ENCODE results near the gene LGALS9.
"Not testable (repeated sequence)": the region's sequence is repeated elsewhere in the genome, so short reads cannot be mapped to it uniquely, and the experiment has no call there.

LGALS9 gene

DNA sequence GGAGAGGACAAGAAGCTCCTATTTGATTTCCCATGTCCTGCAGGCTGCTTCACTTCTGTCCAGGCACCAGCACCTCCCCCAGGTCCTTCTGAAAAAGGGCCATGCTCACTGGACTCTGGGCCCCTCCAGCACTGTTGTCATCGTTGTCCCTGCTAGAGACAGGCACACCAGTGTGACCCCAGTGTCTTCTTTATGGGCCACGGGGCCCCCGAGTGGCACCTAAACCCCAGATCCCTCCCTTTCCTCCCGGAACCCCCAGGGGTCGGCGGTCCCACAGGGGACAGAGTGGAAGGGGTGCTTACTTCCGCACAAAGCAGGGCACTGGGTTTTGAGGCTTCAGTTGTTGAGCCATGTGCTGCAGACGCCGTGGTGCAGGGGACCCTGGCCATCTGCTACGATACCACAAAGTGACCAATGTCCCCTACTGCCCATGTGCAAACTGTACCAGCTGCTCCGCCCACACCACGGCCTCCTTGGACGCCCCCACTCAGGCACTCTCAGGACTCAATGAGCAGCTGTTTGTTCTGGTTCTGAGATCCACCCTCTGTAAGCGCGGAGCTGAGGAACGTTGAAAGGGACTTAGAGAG lies 24.6 kb downstream of the LGALS9 start:
- not testable (repeated sequence) for DNase-seq

- not testable (repeated sequence) for DNase-seq
These were observed 25.6 kb downstream of the LGALS9 start for GRCh38 chr17:27656620-27657019.

DNA sequence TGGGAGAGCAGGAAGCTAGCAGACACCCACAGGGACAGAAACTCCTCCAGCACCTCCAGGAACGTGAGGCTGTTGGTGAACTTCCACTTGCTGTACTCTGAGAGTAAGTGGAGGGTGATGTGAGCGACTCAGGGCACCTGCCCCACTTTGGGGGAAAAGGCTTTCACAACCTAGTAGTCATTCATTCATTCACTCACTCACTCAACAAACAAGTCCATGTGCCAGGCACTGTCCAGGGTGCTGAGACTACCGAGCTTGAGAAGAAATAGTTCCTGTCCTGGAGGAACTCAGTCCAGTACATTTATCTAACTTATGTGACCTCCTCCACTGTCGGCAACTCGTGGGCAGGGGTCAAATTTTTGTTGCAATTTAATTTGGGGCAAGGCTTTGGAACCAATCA lies 26.6 kb downstream of the LGALS9 start:
- no peak for DNase-seq

GRCh38 chr17:27659683-27660082 lies 28.7 kb downstream of the LGALS9 start:
- DNase-seq, result no peak

DNA sequence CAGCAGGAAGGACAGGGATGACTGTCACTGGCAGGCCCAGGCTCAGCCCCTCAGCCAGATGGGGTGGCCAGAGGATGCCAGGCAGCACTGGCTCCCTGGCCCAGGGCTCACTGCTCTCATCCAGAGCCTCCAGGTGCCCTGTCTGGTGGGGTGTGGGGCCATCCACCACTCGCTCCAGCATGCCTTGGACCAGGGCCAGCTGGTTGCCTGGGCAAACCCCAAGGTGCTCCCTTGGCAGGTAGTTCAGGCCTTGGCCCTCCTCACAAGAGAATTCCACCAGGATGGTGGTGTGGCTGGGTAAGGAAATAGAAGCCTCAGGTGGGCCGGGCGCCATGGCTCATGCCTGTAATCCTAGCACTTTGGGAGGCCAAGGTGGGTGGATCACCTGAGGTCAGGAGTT lies 29.4 kb downstream of the LGALS9 start:
- no peak for DNase-seq

DNA sequence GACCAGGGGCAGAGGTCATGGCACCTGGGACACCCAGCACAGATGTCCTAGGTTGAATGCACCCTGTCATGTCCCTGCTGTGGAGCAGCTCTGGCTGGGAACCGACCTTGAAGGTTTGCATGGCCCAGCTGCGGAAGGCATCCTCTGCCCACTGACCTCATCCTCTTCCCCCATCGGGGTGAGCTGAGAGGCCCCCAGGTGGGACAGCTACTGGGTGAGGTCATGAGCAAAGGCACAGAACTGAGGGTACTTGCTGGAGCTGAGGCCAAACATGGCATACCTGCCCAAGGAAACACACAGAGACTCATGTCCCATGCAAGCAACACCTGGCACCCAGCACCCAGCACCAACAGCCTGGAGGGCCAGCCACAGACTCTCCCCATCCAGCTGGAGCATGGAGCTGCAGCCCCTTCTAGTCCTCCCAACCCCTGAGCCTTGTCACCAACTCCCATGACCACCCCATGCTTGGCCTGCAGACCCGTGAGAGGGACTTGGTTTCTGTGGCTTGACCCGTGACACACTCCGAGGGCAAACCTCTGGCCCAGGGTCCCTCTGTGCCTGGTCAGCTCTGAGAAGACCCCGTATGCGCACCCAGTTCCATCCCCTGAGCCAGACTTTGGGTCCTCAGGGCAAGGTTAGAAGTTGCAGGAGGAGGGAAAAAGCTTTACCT lies 33.1 kb downstream of the LGALS9 start:
- no peak for DNase-seq

DNA sequence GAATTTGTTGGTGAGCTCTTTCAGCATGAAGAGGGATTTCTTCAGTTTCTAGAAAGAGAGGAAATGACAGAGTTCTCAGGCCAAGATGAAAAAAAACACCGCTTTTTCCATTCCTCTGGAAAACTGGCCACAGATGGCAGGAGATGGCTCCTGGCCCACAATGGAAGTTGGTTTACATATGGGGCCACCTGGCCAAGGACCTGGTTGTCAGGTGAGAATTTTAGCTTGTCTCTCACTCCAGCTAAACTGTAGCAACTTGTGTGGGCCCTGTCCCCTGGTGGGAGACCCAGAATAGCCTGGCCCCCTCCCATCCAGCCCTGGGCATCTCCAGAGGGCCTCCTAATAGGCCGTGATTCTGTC lies 33.6 kb downstream of the LGALS9 start:
- DNase-seq, result no peak

DNA sequence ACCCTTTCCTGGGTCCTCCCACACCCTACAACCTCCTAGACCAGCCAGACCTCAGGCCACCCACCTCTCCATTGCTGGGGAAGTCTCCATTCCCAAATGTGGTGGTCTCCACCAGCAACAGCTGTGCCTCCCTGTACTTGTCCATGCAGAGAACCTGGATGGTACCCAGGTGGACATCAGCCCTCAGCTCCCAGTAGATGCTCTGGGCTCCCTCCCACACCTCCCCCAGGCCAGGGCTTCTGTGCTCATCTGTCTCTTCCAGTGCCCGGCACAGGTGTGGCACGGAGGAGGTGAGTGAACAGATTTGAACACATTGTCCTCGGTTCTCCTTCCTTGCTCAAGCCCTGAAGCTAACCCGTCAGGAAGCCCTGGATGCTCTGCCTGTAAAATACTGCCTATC lies 34.6 kb downstream of the LGALS9 start:
- DNase-seq, result no peak

- DNase-seq, result not testable (repeated sequence)
These were observed 35.3 kb downstream of the LGALS9 start for GRCh38 chr17:27666270-27666669.

DNA sequence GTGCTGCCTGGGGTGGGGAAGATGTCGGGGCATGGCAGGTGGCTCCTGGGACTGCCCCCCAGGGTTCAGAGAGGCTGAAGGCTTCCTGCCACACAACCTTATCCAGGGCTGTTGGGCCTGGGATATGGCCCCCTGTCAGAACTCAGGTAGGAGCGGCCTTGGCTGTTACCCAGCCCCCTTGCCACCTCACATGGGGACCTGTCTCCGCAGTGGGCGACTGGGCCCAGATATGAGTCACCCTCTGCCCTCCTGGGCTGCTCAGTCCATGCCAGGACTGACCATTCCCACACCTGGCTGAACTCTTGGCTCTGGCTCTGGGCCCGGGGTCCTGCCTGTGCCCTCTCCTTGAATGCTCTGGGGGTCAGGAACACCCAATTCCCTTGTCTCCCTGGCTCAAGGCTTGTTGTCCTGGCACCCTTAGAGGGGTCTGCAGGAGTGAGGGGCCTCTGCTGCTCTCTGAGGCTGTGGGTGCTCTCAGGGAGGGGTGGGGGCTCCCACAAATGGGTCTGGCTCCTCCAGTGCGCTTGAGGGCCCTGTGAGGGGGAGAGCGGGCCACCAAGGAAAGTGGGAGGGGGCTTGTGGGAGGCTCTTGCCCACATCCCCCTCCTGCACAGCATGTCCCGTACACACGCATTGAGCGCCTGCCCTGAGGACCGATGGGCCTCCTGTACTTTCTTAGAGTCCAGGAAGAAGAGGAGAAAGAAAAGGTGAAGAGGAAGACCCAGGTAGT lies 36.0 kb downstream of the LGALS9 start:
- DNase-seq, result no peak

DNA sequence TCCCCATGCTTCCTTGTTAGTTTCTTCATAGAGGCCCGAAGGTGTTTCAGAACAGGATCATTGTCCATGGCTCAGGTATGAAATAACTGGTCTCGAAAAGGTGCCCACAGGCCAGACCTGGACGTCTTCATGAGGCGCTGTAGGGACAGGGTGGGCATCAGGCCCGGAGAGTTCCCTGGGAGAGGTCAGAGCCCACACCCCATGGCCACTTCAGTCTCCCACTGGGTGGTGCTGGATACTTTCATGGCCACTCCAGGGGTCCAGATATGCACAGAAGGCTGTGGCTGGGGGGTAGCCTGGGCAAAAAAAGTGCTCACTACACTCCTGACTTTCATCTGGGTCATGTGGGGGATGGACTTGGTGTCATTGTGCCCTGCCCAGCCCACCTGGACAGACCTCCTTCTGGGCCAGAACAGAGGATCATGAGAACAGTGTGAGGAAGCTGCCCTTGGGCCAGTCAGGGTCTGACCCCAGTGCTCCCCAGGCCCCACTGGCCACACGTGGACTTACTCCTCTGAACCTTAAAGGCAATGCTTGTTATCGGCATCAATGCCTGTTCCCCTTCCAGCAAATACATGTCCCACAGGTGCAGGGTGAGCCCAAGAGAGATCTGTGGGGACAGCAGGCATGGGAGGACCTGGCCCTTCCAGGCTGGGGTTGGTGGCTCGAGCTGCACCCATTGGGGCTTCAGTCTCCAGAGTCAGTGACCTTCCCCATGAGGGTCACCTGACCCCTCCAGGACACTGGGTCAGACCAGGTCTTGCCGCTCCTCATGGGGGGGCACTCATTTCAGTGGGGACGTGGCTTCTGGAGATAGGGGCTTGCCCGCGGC lies 36.9 kb downstream of the LGALS9 start:
- DNase-seq, result no peak

DNA sequence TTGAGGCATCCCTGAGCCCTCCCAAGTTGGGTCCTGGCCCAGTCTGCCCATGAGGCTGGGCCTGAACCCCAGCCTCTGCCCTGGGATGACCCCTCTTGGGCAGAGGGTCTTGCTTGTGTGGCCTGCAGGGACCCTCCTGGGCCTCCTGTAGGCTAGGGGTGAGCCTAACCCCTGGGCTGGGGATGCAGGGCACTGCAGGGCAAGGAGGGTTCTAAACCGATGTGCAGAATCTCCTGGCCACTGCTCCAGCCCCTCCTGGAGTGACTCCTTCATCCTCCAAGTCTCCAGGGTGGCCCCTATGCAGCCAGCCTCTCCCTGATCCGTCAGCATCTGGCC lies 37.5 kb downstream of the LGALS9 start:
- DNase-seq, result no peak

DNA sequence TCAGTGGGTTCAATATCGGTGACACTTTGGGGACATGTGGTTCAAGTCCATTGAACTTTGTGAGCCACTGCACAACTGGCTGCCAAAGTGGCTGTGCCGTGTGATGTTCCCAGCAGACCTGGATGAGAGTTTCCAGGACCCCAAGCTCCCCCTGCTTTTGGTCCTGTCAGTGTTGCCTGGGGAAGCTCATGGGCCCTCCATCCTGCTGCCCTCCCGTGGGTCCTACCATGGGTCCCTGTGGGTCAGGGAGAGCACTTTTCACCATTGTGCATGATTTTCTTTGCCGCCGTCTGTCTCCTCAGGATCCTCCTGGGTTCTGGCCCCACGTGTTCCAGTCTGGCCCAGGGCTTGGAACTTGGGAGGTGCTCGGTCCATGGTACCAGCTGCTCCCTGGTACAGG lies 38.1 kb downstream of the LGALS9 start:
- DNase-seq, result no peak

GRCh38 chr17:27669850-27670249 lies 38.9 kb downstream of the LGALS9 start:
- no peak for DNase-seq

DNA sequence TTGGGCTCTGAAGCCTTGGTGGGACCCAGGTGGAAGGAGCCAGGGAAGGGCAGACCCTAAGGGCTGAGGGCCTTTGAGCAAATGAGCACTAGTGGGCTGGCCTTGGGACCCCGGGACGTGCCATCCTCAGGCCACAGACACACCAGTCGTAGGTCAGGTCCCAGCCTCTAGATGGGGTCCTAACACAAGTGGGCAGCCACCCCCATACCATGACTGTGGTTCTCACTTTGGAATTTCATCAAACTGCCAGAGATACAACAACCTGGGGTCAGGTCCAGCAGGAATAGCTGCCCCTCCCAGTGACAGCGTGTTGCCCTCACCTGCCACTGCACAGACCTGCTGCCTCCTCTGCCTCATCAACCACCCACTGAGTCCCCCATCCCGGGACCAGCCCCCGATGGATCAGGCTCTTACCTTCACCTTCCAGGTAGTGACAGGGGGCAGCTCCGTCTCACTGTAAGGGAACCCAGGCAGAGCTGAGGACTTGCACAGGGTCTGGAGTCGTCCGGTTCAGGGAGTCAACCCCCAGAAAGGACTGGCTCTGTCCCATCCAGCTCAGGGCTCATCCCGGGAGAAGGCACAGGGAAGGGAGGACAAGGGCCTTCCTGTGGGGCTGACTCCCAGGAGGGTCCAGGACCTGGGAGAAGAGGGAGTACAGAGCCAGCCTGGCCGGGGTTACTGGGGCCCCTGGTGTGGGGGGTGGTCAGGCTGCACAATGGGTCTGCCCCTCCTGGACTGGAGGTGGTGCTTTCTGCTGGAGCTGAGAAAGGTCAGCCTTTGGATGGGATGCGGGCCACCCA lies 40.0 kb downstream of the LGALS9 start:
- DNase-seq, result no peak

- DNase-seq, result no peak
These were observed 40.6 kb downstream of the LGALS9 start for GRCh38 chr17:27671591-27671910.

- not testable (repeated sequence) for DNase-seq
These were observed 41.0 kb downstream of the LGALS9 start for GRCh38 chr17:27671977-27672480.

- no peak for DNase-seq
These were observed 43.3 kb downstream of the LGALS9 start for GRCh38 chr17:27674335-27674734.

DNA sequence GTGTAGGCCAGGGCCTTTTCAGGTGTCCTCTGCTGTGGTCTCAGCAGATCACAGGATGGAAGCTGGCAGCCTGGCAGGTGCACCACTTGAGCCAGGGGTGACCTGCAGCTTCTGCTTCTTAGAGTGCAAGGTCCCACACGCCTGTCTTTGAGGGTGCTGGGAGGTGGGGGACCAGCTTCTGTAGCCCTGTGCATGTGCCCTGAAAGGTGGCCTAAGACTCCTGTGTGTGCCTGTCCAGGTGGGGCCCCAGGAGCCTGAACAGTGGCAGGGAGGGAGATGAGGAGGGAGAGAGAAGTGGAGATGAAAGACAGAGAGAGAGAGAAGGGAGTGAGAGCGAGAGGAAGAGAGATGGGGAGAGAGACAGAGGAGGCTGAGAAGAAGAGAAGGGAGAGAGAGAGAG lies 46.2 kb downstream of the LGALS9 start:
- DNase-seq, result no peak

- DNase-seq, result not testable (repeated sequence)
These were observed 55.3 kb downstream of the LGALS9 start for GRCh38 chr17:27686322-27686721.

GRCh38 chr17:27690882-27691281 lies 59.9 kb downstream of the LGALS9 start:
- DNase-seq, result no peak

- not testable (repeated sequence) for DNase-seq
These were observed 64.3 kb downstream of the LGALS9 start for GRCh38 chr17:27695254-27695814.

Data from activated naive CD4-positive, alpha-beta T cell (primary cell).